ENCODE results near the gene PPP4R2. TPM values are rescaled to one million over a fixed set of nuclear protein-coding genes. Genes with fewer than 3 reads are reported as not detected.

The PPP4R2 gene
- total RNA-seq, 2 donors from 2014 or later = 60.3 to 92.9 TPM

- Histone ChIP-seq H3K4me3 (no peak overlapping the region), H3K4me1 (no peaks in the 10 kb centered on the region), H3K36me3 (no peaks in the 10 kb centered on the region), H3K9ac (ENCODE audit: low read depth in 2 of 2, low read length in 2 of 2) (no peak overlapping the region), H3K27ac (no peak overlapping the region), H3K27me3 (no peaks in the 10 kb centered on the region), H3K9me3 (no peaks in the 10 kb centered on the region)
- DNase-seq = no peak
- intact Hi-C loops (cut with DNase I) = loop anchor here (10.0 kb wide), 1 partner anchor 526 kb away; the partner anchor contains the start of gene PDZRN3
- no peak for TF ChIP-seq CTCF (IDR thresholded peaks at IDR 0.05)
Measured at GRCh38 chr3:73098873-73099272, 102.3 kb downstream of the PPP4R2 start.

GRCh38 chr3:73100741-73101559 is 104.3 kb downstream of the PPP4R2 start:
- Histone ChIP-seq H3K4me1 (no peaks in the 10 kb centered on the region), H3K9me3 (no peaks in the 10 kb centered on the region), H3K27me3 (no peaks in the 10 kb centered on the region), H3K4me3 (no peak overlapping the region), H3K36me3 (no peaks in the 10 kb centered on the region), H3K27ac (no peak overlapping the region), H3K9ac (ENCODE audit: low read depth in 2 of 2, low read length in 2 of 2) (no peak overlapping the region)
- intact Hi-C loops (cut with DNase I) = loop anchor here (2.0 to 5.0 kb wide), 3 partner anchors 334 to 751 kb away; no protein-coding TSS in a partner anchor
- peak; percentile 94 for TF ChIP-seq CTCF (IDR thresholded peaks at IDR 0.05)
- peak; percentile 89 for DNase-seq

- no peaks in the 10 kb centered on the region for H3K36me3 ChIP-seq
- no peaks in the 10 kb centered on the region for H3K9me3 ChIP-seq
- no peak overlapping the region for H3K9ac ChIP-seq (ENCODE audit: low read depth in 2 of 2, low read length in 2 of 2)
- H3K27me3 ChIP-seq = no peaks in the 10 kb centered on the region
- H3K4me3 ChIP-seq = no peak overlapping the region
- H3K4me1 ChIP-seq = no peaks in the 10 kb centered on the region
- intact Hi-C loops (cut with DNase I) = loop anchor here (2.0 to 5.0 kb wide), 3 partner anchors 333 to 750 kb away; no protein-coding TSS in a partner anchor
- no peak for TF ChIP-seq CTCF (IDR thresholded peaks at IDR 0.05)
- H3K27ac ChIP-seq = no peak overlapping the region
- no peak for DNase-seq
Measured at GRCh38 chr3:73101881-73102280, 105.3 kb downstream of the PPP4R2 start.

GRCh38 chr3:73107215-73107614 is 110.6 kb downstream of the PPP4R2 start:
- Histone ChIP-seq H3K36me3 (no peaks in the 10 kb centered on the region), H3K4me3 (no peak overlapping the region), H3K4me1 (no peaks in the 10 kb centered on the region), H3K9ac (ENCODE audit: low read depth in 2 of 2, low read length in 2 of 2) (no peak overlapping the region), H3K9me3 (no peaks in the 10 kb centered on the region), H3K27ac (no peak overlapping the region), H3K27me3 (no peaks in the 10 kb centered on the region)
- no peak for TF ChIP-seq CTCF (IDR thresholded peaks at IDR 0.05)
- no peak for DNase-seq
- intact Hi-C loops (cut with DNase I) = no loop called here

- no peaks in the 10 kb centered on the region for H3K27me3 ChIP-seq
- H3K9ac ChIP-seq (ENCODE audit: low read depth in 2 of 2, low read length in 2 of 2) = no peak overlapping the region
- H3K9me3 ChIP-seq = no peaks in the 10 kb centered on the region
- H3K36me3 ChIP-seq = no peaks in the 10 kb centered on the region
- H3K4me3 ChIP-seq = no peak overlapping the region
- H3K27ac ChIP-seq = no peak overlapping the region
- no peaks in the 10 kb centered on the region for H3K4me1 ChIP-seq
- intact Hi-C loops (cut with DNase I) = no loop called here
- TF ChIP-seq CTCF (IDR thresholded peaks at IDR 0.05) = no peak
- no peak for DNase-seq
Measured at GRCh38 chr3:73107676-73108187, 111.1 kb downstream of the PPP4R2 start.
